ENCODE measurements around the gene FBXO42.

DNA sequence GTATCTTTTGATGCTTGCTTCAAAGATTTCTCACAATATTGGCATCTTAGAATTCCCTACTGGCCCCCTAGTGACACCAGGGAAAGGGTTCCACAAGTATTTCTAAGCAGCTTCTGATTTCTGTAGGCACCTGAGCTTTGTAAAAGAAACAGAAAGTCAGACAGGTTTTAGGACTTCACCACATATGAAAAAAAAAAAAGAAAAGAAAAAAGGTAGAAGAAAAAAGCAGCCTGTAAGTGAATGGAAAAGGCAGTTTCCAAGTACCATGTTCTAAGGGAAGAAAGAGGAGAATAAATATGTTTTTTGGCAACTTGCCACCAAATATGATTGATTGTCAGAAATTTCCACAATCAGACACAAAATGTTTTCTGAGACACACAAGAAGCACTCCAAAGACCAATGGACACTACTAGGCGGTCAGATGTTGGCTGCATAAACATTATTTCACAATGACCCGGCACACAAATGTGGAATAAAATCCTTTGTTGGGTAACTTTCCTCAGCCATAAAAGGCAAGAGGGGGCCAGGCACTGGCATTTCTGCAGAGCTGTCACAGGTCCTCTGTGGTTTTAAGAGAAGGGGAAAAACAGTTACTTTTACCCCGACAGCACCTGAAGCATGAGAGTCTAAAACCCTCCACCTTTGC, 102.6 kb downstream of the FBXO42 start:
- no peak for TF ChIP-seq POLR2A (IDR thresholded peaks at IDR 0.05; ENCODE audit: low read depth, low read length)
- no peak for TF ChIP-seq POLR2AphosphoS5 (IDR thresholded peaks at IDR 0.05; ENCODE audit: low read depth, low read length)

All from GM12892 (cell line).